ENCODE data around the gene STK33.
"Not testable (repeated sequence)": the region's sequence is repeated elsewhere in the genome, so short reads cannot be mapped to it uniquely, and the experiment has no call there.

STK33 gene

DNA sequence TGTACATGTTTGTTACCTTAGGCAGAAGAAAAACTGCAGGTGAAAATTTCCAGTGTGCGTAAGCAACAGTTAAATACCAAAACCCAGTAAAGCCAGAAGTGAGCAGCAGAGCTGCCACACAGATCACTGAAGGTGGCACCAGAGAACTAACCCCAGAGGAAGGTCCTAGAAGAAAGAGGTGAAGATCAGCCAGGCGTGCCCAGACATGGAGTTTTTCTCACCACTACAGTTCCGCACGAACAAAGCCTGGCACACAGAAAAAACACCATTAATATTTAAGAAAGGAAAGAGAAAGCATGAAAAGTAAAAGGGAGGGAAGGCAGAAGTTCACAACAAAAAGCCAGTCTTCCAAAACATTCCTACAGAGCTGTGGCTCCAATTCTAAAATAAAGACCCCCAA lies 60.7 kb downstream of the STK33 start:
- DNase-seq = no peak

DNA sequence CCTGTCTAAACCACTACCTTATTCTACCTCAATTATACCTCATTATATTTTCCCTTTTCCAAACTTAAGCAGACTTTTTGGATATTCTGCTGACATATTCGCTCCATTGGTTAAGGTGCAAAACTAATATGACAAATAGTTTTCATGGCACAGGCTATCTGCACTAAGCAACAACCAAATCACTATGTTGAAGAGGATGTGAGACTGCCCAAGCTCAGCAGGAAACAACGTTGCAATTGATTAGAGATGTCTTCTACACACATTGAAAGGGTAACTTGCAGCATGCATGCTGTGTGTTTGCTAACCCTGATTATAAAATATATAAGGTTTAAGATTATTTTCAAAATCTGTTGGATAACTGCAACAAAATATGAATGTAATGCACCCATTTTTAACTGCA lies 61.6 kb downstream of the STK33 start:
- DNase-seq = no peak

DNA sequence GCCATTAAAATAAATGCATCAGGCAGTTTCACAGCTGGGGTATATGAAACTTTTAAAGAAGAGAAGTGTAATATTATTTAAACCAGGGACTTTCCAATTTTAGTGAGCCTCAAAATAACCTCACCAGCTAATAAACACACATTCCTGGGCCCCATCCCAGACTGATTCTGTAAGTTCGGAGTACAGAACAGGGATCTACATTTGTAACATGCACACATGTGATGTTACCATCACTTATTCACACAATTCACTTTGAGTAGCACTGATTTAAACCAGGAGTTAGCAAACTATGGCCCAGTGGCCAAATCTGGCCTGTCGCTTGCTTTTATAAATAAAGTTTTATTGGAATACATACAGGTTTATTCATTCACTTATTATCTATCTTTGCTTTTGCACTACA lies 62.0 kb downstream of the STK33 start:
- no peak for DNase-seq

DNA sequence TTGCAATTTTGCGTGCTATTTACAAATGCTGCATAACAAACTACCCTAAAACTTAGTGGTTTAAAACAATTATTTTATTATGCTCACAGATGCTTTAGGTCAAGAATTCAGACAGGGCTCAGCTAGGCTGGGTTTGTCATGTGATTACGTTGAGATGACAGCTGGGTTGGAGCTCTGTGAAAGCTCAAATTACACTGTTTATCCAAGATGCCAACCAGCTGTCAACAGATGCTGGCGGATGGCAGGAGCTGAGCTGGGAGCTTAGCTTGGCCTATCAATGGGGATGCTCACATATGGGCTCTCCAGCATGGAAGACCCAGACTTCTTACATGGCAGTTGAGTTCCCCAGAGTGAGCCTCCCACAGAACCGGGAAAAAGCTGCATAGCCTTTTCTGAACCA lies 62.7 kb downstream of the STK33 start:
- no peak for DNase-seq

DNA sequence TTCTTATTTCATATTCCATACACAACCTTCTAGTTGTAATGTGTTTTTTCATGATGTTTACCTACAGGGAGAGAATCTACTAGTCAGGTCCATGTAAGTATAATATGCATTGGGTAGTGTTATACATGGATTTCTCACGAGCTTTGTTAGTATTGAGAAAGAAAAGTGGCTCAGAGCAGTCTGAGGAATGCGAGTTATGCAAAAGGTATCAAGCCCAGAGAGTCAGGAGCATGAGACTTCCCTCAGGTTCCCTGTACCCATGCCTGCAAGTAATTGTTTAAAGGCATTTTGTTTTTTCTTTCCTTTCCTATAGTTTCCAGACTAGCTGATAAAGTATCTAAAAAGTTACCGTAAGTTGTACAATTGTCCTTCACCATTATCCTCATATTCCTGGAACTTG lies 66.1 kb downstream of the STK33 start:
- DNase-seq = no peak

DNA sequence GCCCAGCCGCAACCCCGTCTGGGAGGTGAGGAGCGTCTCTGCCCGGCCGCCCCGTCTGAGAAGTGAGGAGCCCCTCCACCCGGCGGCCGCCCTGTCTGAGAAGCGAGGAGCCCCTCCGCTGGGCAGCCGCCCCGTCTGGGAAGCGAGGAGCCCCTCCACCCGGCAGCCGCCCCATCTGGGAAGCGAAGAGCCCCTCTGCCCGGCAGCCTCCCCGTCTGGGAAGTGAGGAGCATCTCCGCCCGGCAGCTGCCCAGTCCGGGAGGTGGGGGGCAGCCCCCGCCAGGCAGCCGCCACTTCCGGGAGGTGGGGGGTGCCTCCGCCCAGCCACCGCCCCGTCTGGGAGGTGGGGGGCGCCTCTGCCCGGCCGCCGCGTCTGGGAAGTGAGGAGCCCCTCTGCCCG lies 70.6 kb downstream of the STK33 start:
- no peak for DNase-seq

DNA sequence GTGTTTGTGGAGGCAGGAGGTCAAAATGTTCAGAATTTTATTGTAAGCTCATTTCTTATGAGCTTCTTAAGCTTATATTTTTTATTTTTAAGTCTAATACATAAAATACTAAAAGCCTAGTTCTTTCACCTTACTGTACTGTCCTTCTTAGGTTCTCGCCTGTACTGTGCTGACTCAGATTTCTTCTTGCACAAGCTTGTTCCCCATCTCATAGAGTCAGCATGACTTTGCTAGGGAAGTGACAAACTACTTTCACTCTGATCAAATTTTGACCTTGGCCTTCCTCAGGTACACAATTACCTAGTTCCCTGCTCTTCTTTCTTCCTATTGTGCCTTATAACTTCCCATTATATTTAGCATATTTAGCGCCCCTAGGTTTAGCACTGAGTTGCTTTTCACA lies 81.5 kb downstream of the STK33 start:
- no peak for DNase-seq

DNA sequence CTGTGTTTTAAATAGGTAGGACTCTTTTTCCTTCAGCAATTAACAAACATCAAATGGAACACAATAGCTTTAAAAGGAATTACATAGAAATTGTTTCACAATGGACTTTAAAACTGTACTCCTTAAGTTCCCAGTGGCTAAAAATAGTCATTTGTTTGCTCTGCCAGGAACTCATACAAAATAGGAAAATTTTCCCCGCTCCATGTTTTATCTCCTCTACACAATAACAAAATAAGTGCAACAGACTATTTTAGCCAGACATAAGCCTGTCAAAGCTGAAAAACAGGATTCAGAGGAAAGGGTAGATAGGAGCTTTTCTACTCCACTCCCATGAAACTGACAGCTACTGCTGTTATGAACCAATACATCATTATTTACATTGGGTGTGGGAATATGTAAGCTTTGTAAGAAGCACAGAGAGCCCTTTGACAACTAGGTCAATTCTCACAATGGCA lies 90.1 kb downstream of the STK33 start:
- DNase-seq = no peak

DNA sequence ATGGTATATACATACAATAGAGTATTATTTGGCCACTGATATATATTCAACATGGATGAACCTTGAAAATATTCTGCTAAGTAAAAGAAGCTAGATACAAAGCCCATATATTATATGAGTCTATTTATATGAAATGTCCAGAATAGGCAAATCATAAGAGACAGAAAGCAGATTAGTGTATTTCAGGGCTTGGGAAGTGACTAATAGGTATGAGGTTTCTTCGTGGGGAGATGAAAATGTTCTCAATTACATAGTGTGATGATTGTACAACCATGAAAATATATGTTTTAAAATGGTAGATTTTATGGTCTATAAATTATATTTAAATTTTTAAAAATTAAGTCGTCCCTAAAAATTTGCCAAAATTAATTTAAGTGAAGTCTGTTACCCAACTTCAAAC lies 92.2 kb downstream of the STK33 start:
- DNase-seq = no peak

DNA sequence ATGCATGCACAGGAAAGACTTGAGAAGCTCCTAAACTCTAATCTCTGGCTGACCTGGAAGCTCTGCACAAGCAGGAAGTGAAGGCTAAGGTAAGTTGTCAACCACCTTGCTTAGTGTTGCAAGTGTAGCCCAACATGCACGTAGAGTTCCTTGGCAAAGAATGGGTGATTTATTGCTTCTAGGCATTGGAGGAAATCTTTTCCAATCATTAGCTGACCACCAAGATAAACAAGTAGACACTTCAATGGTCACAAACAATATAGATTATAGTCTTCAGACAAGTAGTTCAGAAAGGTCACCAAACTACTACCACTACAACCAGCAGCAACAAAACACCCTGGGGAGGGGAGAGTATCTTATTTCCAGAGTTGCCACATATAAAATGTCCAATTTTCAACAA lies 105.6 kb downstream of the STK33 start:
- no peak for DNase-seq

DNA sequence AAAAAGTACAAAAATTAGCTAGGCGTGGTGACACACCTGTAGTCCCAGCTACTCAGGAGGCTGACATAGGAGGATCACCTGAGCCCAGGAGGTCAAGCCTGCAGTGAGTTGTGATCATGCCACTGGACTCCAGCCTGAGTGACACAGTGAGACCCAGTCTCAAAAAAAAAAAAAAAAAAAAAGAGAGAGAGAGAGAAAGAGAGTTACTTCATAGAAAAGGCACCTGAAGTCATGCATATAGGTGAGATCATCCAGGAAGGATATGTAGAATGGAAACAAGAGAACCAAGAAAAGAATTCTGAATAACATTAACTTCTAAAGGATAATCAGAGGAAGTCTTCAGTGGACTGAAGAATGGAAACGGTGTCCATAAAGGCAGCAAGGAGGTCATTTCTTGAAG lies 106.8 kb downstream of the STK33 start:
- DNase-seq = no peak

DNA sequence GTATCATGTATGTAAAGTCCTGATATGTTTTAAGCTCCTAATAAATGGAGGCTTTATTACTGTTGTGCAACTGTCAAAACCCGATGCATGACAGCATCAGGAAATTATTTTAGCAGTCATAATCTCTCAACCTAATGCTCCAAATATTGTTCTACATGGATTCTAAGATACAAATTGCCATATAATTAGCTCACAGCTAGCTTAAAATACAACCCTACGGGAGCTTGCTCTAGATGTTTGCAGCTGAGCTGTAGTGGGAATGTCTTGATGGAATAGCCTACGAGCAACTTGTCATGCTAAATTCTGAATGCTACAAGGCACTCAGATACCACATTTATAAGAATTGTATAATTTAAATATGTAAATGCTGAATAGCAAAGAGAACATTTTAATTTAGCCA lies 109.8 kb downstream of the STK33 start:
- no peak for DNase-seq

DNA sequence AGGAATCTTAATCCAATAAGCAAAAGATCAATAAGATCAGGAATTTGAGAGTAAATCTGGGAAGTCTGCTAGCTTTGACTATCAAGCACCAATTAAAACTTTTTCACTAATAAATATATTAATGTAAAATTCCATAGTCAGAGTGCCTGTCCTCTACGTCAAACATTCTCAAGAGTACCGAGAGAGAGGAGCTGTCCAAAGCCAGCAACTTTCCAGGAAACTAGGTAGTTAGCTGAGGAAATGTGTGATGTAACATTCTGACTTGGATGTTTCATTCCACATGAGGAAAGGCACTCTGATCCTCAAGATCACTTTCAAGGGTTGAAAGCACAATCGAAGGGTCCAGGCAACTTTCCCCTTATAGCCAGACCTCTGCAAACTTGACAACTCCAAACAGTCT lies 113.2 kb downstream of the STK33 start:
- no peak for DNase-seq

DNA sequence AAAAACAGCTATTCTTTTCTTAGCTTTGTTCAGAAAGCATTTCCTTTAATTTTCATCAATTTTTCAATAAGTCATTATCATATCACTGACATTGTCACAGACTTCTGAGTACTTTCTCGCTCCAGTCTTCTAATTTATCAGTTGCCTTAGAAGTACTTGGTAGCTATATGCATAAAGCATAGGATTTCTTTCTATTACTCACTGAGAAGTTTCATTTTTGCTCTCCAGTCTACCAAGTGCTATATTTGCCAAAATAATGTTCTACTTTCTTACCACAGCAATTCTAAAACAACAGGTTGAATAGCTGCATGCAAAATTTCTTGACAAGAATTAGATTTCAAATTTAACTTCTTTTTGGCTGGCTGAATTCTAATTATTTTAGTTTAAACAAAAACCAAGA lies 116.3 kb downstream of the STK33 start:
- no peak for DNase-seq

DNA sequence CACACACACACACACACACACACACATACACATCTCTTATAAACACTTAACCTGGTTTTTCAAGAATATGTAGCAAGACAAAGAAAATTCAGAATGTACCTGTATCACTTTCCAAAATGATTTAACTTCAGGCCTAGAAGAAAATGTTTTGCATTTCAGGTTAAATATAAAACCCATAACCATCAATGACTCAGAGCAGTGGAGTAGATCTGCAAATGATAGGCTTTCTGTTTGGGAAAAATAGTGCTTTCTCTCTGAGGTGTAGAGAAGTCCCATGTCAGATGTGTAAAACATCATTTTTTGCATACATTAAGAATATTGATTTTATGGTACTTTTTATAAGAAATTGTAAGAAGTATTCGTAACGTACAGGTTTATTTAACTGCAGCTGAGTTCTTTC lies 116.9 kb downstream of the STK33 start:
- no peak for DNase-seq

DNA sequence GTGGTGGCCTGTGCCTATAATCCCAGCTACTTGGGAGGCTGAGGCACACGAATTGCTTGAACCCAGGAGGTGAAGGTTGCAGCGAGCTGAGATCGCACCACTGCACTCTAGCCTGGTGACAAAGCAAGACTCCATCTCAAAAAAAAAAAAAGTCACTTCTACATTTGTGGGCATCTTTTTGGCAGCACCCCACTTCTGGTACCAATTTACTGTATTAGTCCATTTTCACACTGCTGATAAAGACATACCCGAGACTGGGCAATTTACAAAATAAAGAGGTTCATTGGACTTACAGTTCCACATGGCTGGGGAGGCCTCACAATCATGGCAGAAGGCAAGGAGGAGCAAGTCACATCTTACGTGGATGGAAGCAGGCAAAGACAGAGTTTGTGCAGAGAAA lies 126.2 kb downstream of the STK33 start:
- not testable (repeated sequence) for DNase-seq

DNA sequence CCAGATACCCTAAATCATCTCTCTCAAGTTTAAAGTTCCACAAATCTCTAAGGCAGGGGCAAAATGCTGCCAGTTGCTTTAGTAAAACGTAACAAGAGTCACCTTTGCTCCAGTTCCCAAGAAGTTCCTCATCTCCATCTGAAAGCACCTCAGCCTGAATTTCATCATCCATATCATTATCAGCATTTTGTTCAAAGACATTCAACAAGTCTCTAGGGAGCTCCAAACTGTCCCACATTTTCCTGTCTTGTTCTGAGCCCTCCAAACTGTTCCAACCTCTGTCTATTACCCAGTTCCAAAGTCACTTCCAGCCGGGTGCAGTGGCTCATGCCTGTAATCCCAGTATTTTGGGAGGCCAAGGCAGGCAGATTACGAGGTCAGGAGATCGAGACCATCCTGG lies 126.7 kb downstream of the STK33 start:
- DNase-seq = not testable (repeated sequence)

DNA sequence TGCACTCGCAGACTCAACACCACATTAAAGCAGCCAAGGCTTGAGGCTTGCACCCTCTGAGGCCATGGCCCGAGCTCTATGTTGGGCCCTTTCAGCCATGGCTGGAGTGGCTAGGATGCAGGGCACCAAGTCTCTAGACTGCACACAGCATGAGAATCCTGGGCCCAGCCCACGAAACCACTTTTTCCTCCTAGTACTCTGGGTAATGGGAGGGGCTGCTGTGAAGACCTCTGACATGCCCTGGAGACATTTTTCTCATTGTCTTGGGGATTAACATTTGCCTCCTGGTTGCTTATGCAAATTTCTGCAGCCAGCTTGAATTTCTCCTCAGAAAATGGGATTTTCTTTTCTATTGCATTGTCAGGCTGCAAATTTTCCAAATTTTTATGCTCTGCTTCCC lies 127.1 kb downstream of the STK33 start:
- not testable (repeated sequence) for DNase-seq

DNA sequence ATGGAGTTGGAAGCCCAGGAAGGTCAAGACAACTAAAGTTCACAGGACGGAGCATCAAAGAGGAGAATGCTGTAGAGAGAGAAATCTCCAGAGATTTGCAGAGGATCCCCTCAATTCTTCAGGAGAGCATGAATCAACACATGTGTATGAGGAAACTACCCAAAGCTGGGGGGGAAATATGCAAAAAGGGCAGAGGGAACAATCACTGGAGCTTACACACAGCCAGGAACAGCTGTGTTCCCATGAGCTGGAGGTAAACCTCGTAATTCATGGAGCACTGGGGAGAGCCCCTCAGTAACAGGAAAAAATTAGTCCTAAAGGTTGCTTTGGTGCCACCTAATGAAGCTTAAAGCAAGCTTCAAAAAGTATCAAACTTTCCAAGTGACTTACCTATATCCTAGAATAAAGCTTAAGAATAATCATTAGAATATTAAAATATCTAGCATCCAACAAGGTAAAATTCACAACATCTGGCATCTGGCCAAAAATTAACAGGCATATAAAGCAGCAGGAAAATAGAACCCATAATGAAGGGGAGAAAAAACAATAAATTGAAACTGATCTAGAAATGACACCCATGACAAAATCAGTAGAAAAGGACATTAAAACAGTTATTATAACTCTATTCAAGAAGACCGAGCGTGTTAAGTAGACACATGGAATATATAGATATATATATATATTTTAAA lies 134.2 kb downstream of the STK33 start:
- DNase-seq = no peak

DNA sequence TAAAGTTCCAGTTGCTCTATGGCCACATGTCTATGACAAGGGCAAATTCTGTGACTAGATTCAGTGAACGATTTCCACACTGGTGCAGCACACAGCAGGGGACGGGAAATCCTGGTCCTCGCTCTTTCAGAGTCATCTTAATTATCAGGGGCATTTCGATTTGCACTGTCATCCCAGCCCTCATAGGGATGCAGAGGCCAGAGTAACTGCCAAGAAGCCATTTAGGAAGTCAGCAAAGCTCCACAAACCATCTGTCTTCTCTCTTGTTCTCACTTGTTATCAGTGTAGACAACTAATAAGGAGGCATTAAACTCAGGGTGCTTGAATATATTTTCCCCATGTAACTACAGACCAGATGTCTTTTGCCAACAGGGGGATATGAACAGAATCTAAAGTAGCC lies 151.7 kb downstream of the STK33 start:
- no peak for DNase-seq

DNA sequence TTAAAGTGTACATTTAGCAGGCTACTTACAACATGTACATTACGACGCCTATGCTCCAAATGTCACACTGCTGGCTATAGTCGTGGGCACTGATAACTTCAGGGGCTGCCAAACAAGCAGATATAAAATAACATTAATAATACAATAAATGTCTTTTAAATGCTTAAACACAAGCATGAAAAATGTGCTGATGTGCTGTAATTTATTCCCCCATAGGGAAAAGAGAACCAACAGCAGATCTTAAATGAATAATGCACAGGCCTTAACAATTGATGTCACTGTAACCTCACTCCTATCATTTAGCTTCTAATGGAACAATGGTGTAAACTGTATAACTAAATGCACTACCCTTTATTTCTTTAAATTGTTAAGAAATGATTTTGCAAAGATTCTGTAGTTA lies 153.4 kb downstream of the STK33 start:
- DNase-seq = no peak

DNA sequence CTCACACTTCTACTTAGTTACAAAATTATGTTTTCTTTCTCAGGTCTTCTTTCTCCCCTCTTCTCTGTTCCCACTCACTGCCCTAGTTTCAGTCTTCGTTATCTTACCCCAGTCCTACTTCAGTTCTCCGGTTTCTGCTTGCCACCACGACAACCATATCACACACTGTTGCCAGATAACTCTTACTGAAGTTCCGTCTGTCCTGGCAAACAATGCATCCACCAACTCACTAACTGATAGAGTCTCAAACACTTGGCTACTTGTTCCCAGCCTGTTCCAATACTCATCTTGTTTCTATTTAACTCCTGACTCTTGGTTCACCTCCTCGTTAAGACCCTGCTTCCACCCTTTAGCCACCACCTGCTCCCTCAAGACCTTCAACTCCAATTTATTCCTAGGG lies 164.5 kb downstream of the STK33 start:
- no peak for DNase-seq

DNA sequence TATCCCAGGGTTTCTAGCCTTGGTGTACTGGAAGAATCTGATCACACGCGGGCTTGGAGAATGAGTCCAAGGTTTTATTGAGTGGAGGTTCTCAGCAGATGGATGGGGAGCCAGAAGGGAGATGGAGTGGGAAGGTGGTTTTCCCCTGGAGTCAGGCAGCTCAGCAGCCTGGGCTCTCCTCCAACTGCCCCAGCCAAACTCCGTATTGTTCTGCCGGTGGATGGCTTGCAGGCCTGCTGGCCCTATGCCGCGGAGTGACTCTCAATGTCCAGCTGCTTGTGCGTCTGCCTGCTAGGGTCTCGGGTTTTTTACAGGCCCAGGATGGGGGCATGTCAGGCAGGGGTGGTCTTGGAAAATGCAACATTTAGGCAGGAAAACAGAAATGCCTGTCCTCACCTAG lies 168.0 kb downstream of the STK33 start:
- no peak for DNase-seq

DNA sequence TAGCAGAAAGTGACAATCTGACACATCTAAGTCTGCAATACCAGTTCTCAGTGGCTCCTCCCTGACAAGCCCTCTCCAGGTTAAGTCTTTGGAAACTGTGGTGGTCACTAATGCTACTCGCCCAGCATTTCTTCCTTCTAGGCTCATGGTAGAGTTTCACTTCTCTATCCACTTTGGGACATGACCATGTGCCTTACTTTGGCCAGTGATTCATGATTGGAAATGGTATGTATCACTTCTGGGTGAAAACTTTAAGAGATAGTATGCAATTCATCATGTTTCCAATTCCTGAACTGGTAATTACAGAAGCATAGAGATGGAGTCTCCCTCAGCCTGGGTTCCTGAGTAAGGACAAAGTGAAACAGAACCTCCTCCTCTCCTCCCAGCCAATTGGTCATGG lies 178.8 kb downstream of the STK33 start:
- no peak for DNase-seq

DNA sequence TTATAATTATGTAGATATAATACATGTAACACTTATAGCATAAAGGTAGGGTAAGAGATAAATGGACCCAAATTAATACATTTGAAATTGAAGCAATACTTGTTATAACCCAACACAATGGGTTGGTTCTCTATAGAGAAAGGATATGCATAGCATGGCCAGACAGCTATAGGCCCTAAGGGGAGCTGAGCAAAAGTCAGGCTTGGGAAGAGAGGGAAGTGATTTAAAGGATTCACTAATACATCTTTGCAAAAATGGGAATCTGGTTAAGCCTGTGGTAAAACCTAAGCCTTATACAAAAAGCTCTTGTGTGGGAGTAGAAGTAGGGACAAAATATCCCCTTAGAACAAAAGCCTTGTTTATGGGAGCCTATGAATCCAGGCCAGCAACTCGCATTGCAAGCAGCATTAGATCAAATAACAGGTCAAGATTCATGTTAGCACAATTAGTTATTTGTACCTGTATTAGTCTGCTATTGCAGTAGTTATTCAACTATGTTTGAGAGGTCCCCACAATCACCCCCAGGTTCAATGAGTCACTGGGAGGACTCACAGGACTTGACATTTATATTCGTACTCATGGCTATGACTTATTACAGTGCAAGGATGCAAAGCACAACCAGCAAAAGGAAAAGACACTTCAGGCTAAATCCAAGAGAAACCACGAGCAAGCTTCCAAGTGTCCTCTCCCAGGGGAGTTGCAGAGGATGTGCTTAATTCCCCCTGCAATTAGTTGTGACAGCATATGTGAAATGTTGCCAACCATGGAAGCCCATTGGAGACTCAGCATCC lies 185.7 kb downstream of the STK33 start:
- DNase-seq = no peak
